HepG2 (cell line): Measurements from ENCODE around the gene IRF6. TPM values are rescaled to one million over a fixed set of nuclear protein-coding genes. Genes with fewer than 3 reads are reported as not detected.

Source experiments
- AKAP8 ChIP-seq: sonication (generic); formaldehyde crosslinking; IDR thresholded peaks from 2 replicates; pipeline ENCODE4 v1.5.1; 2020; ENCODE audit warnings: mild to moderate bottlenecking, missing genetic modification reagents
- CREM ChIP-seq, 2 experiments: sonication (generic) in 1 of 2; formaldehyde crosslinking in 1 of 2; IDR thresholded peaks; 2 replicates each; pipeline versions ENCODE4 v1.4.0 to v1.6.1; 2016 to 2020; ENCODE audit warnings: antibody characterized with exemption in 1 of 2, mild to moderate bottlenecking in 1 of 2, missing genetic modification reagents in 1 of 2
- FIP1L1 ChIP-seq: fragments of 200-400 bp; formaldehyde crosslinking; IDR thresholded peaks from 2 replicates; pipeline ENCODE4 v1.6.1; 2018; ENCODE audit warnings: low read depth, mild to moderate bottlenecking, low read length, moderate library complexity, borderline replicate concordance; ENCODE audit not compliant: insufficient read depth
- FOSL2 ChIP-seq: sonication (generic); formaldehyde crosslinking; IDR thresholded peaks from 2 replicates; pipeline ENCODE4 v1.4.0; 2020; ENCODE audit warnings: missing genetic modification reagents
- FOXK2 ChIP-seq: fragments of 450-650 bp; IDR thresholded peaks from 2 replicates; pipeline ENCODE4 v1.6.1; 2016
- HOMEZ ChIP-seq: IDR thresholded peaks from 2 replicates; pipeline ENCODE4 v1.6.1; 2016; ENCODE audit warnings: low read depth
- IKZF5 ChIP-seq: IDR thresholded peaks from 2 replicates; pipeline ENCODE4 v1.6.1; 2018; ENCODE audit warnings: missing genetic modification reagents, mild to moderate bottlenecking, missing compliant biosample characterization
- JARID2 ChIP-seq: sonication (generic); formaldehyde crosslinking; IDR thresholded peaks from 2 replicates; pipeline ENCODE4 v1.8.1; 2023; ENCODE audit warnings: missing genetic modification reagents, inconsistent platforms; ENCODE audit not compliant: insufficient replicate concordance
- KLF11 ChIP-seq: IDR thresholded peaks from 2 replicates; pipeline ENCODE4 v1.6.1; 2016; ENCODE audit warnings: missing compliant biosample characterization
- LCORL ChIP-seq, 2 experiments: fragments of 450-650 bp in 1 of 2; sonication (generic) in 1 of 2; formaldehyde crosslinking in 1 of 2; IDR thresholded peaks; 2 replicates each; pipeline versions ENCODE4 v1.5.0 to v1.6.1; 2017 to 2020; ENCODE audit warnings: antibody characterized with exemption in 1 of 2, missing genetic modification reagents in 1 of 2
- MNT ChIP-seq: fragments of 450-650 bp; IDR thresholded peaks from 2 replicates; pipeline ENCODE4 v1.6.1; 2016
- PLSCR1 ChIP-seq: sonication (generic); formaldehyde crosslinking; IDR thresholded peaks from 2 replicates; pipeline ENCODE4 v1.5.0; 2020; ENCODE audit warnings: missing genetic modification reagents, mild to moderate bottlenecking, borderline replicate concordance
- SNRNP70 ChIP-seq: fragments of 200-400 bp; formaldehyde crosslinking; IDR thresholded peaks from 2 replicates; pipeline ENCODE4 v1.6.1; 2017; ENCODE audit warnings: mild to moderate bottlenecking, low read depth, low read length, moderate library complexity
- ZBTB33 ChIP-seq: sonication (generic); formaldehyde crosslinking; IDR thresholded peaks from 2 replicates; pipeline ENCODE4 v1.4.0; 2020; ENCODE audit warnings: missing genetic modification reagents
- ZFP91 ChIP-seq: sonication (generic); formaldehyde crosslinking; IDR thresholded peaks from 2 replicates; pipeline ENCODE4 v1.9.0; 2022; ENCODE audit warnings: missing genetic modification reagents, mild to moderate bottlenecking, borderline replicate concordance
- ZNF556 ChIP-seq: sonication (generic); formaldehyde crosslinking; IDR thresholded peaks from 2 replicates; pipeline ENCODE4 v1.4.0; 2020; ENCODE audit warnings: mild to moderate bottlenecking, missing genetic modification reagents, borderline replicate concordance
- ZNF619 ChIP-seq: sonication (generic); formaldehyde crosslinking; IDR thresholded peaks from 2 replicates; pipeline ENCODE4 v1.4.0; 2020; ENCODE audit warnings: mild to moderate bottlenecking, missing genetic modification reagents
- ZNF772 ChIP-seq: sonication (generic); formaldehyde crosslinking; IDR thresholded peaks from 2 replicates; pipeline ENCODE4 v1.5.0; 2020; ENCODE audit warnings: mild to moderate bottlenecking, missing genetic modification reagents
- ZSCAN20 ChIP-seq: sonication (generic); formaldehyde crosslinking; IDR thresholded peaks from 2 replicates; pipeline ENCODE4 v1.4.0; 2020; ENCODE audit warnings: missing genetic modification reagents, mild to moderate bottlenecking, borderline replicate concordance
- polyA plus RNA-seq, 8 experiments: library from polyadenylated mRNA; depleted of rRNA in 3 of 8; stranded (reverse) in 7 of 8; unstranded in 1 of 8; fragments of >200 nt; fragmentation: Illumina TruSeq in 4 of 8; extraction: Trizol in 4 of 8; gene quantifications; 2 replicates each; pipeline versions ENCODE4 v1.2.1 to v1.2.3, GENCODE V29; 2011 to 2016; ENCODE audit warnings: low read depth in 4 of 8, missing spikeins in 1 of 8, mixed read lengths in 1 of 8; ENCODE audit not compliant: insufficient read depth in 1 of 8
- total RNA-seq, 5 experiments: library from RNA; depleted of rRNA; stranded (reverse); fragments of >200 nt; fragmentation: Illumina TruSeq; extraction: Trizol; gene quantifications; 2 replicates each; pipeline ENCODE4 v1.2.3, GENCODE V29; 2016; ENCODE audit warnings: low read depth in 1 of 5

IRF6 gene
- total and polyA plus RNA-seq, 2 of the 13 experiments (the other 11 are each of a cell fraction or from before 2014, with no cell fraction given): 0.02 TPM; not detected in 1

- TF ChIP-seq ZFP91 (CRISPR knock-in tag): peak; percentile 75
- TF ChIP-seq FOSL2 (CRISPR knock-in tag): peak; percentile 44; the same call in 1 of the 2 replicates
- peak; percentile 99 for TF ChIP-seq MNT
- TF ChIP-seq JARID2 (CRISPR knock-in tag): no peak
- no peak for TF ChIP-seq PLSCR1
- peak; percentile 80 for TF ChIP-seq CREM (IDR thresholded peaks at IDR 0.05)
- TF ChIP-seq CREM (CRISPR knock-in tag; IDR thresholded peaks at IDR 0.05): no peak
- TF ChIP-seq FIP1L1: no peak
- TF ChIP-seq FOXK2: peak; percentile 96
- TF ChIP-seq HOMEZ: peak; percentile 83; the same call in 1 of the 2 replicates
- TF ChIP-seq AKAP8 (CRISPR knock-in tag): no peak
- no peak for TF ChIP-seq LCORL (IDR thresholded peaks at IDR 0.05)
- TF ChIP-seq LCORL (CRISPR knock-in tag; IDR thresholded peaks at IDR 0.05): 0 out of 2 replicates have a peak, but pooled peaks have one; percentile 37
- peak; percentile 37; the same call in 1 of the 2 replicates for TF ChIP-seq ZBTB33
- peak; percentile 79; the same call in 1 of the 2 replicates for TF ChIP-seq ZNF772 (CRISPR knock-in tag)
- TF ChIP-seq ZSCAN20 (CRISPR knock-in tag): no peak
- peak; percentile 73; the same call in 1 of the 2 replicates for TF ChIP-seq KLF11
- TF ChIP-seq IKZF5 (CRISPR knock-in tag): peak; percentile 76
- TF ChIP-seq ZNF619 (CRISPR knock-in tag): no peak
- no peak for TF ChIP-seq SNRNP70
- peak; percentile 67; the same call in 1 of the 2 replicates for TF ChIP-seq ZNF556 (CRISPR knock-in tag)
Observed at GRCh38 chr1:209827384-209828262, 21.7 kb upstream of the IRF6 start, which contains the start of gene UTP25 (continued).
